HUDEP-2 (cell line): Measurements from ENCODE around the gene DLG4.
A peak's percentile ranks its signal among the peaks of the same experiment; 100 is the strongest.

ENCODE experiments used
- DNase-seq, 76 experiments: peaks; one replicate each; lab custom pipeline; 2025; ENCODE audit not compliant: unreplicated experiment in 76 of 76; lab: John Stamatoyannopoulos, UW

Gene DLG4

DNA sequence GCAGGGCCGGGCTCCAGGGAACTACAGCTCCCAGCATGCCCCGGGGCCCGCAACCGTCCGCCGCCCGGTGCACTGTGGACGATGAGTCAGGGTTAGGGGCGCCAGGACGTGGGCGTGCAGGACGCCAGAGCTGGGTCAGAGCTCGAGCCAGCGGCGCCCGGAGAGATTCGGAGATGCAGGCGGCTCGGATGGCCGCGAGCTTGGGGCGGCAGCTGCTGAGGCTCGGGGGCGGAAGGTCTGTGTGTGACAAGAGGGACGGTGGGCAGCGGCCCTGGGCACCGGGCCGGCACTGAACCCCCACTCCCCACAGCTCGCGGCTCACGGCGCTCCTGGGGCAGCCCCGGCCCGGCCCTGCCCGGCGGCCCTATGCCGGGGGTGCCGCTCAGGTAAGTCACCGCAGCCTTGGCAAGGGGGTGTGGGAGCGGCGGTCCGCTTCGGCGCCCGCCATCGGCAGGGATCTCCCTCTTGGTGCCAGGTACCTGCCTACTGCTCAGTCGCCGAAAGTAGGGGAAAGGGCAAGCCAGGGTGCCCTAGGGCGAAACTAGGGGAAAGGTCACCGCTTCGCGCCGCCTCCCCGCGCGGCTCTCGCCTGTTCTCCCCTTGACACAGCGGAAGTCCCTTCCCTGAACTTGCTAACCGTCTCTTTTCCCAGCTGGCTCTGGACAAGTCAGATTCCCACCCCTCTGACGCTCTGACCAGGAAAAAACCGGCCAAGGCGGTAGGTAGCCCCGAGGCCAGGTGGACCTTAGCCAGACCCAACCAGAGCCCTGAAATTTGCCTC, at the start of gene DLG4, which contains the start of gene ACADVL:
TSS of gene DLG4 (minus strand) at position 25 of the 781 bp plus-strand sequence.
TSS of gene ACADVL (plus strand) at position 127 of the 781 bp plus-strand sequence. CDS start at position 174, 47 bp downstream.
- peak in 65 of 76 experiments; percentile 24 to 87 (median 76) for DNase-seq

DNA sequence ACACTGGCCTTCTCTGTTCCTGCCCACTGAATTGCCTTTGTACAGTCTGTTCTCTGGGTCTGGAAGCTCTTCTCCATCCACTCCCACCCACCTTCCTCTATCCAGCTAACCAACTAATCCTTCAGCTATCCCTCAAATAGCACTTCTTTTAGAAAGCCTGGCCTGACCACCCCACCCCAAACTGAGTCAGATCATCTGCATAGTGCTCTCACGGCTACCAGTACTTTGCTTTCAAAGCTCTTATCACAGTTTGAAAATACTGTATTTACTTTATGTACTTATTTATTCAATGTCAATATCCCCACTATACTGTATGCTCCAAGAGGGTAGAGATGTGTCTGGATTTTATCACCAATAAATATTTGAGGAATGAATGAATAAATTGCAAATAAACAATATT, 47.1 kb upstream of the DLG4 start:
- DNase-seq: no peak

DNA sequence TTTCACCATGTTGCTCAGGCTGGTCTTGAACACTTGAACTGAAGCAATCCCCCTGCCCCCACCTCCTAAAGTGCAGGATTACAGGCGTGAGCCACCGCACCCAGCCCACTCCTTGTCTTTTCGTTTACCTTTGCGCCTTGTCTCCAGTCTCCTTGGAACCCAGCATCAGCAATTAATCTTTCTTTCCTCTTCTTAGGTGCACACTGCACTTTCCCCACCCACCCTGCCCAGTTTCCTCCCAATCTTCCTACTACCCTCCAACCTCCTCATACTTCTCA, 44.1 kb upstream of the DLG4 start:
- DNase-seq: no peak

DNA sequence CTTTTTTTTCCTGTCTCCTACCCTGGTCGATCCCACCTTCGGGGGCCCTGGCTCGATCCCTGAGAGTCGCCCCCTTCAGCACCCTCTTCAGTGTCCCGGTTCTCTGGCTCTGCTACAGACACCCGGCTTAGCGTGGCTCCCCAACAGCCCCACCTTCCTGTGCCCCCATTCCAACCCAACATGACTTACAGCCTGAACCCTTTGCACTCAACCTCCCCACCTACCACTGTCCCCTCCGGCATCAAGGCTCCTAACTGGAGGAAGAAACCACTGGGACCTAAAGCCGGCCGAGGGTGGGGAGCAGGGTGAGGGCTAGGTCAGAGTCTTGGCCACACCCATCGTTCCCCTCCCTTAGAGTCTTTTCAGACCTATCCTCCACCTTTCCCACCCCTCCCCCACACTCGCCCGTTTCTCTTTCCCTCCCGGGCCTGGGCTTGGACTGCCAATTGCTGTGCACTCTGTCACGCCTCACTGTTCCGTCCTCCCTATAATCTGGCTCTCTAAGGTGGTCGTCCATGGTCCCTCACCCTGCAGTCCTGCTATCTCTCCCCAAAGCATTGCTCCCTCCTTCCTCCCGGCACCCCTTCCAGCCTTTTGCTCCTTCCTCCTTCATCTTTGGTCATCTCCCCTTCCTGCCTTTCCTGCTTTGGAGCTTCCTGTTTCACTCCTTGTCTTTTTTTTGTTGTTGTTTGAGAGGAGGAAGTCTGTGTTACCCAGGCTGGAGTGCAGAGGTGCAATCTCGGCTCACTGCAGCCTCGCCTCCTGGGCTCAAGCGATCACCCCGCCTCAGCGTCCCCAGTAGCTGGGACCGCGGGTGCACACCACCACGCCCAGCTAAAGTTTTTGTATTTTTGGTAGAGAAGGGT, 43.5 kb upstream of the DLG4 start:
- DNase-seq: peak in 34 of 76 experiments; percentile 10 to 41 (median 23)

DNA sequence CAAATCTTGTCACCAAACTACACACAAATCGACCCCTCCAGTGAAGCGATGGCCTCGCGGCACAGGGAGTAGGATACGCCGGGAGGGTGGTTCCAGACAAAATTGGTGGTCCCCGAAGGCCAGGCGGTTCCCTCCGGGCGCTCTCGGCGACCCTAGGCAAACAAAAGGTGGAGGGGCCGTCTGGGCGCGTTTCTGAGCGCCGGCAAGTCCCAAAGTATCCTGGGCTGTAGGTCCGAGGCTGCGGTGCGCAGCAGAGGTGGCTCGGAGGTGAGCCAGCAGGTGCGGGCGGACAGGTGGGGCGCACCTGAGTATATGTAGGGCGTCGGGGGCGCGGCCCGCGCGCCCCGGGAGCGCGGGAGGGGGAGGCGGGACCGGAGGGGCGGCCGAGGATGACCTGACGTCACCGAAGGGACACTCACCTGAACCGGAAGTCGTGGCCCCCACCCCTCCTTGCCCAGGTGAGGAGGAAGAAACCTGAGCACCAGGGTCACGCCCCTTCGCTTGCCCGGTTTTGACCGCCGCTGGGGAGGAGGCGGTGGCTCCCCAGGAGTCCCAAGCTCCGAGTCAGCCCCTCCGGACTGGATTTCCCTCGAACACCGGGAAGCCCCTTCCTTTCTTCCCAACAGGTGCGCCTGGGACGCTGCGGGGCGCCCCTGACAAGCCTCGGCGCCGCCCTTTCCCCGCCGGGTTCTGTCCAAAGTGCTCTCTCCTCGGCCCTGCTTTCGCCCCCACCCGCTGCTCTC, 42.7 kb upstream of the DLG4 start, which contains the start of gene CLDN7:
TSS of gene CLDN7 (minus strand) at position 287 of the 743 bp plus-strand sequence. CDS start 435 bp downstream, outside the sequence.
- no peak for DNase-seq

DNA sequence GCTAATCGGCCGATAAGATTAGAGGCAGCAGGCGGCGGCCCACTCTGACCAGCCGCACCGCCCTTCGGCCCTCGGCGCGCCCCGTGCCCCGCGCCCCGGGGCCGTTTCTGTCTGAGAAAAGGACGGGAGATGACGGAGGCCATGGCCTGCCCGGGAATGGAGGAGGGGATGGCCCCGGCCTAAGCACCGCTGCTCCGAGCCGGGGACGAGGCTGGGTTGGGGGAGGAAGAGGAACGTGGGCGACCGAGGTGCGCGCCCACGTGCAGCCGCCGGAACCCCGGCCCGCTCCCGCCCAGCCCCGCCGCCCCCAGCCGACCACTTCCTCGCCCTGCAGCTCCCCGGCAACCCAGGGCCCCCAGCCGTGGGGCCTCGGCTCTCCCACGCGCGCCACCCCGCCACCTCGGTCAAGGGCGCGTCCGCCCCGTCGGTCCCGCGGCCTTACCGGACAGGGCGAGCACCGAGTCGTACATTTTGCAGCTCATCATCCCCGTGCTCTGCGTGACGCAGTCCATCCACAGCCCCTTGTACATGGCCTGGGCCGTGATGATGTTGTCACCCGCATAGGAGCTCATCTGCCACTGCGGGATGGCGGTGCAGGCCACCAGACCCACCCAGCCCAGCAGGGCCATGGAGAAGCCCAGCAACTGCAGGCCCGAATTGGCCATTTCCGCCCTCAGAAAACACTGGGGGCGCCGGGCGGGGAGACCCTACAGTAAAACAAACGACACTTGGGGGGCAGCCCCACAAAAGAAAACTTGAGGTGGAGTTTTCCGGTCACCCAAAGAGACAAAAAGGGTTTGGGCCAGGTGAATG, 41.9 kb upstream of the DLG4 start:
- peak in 6 of 76 experiments; percentile 30 to 59 (median 46) for DNase-seq

DNA sequence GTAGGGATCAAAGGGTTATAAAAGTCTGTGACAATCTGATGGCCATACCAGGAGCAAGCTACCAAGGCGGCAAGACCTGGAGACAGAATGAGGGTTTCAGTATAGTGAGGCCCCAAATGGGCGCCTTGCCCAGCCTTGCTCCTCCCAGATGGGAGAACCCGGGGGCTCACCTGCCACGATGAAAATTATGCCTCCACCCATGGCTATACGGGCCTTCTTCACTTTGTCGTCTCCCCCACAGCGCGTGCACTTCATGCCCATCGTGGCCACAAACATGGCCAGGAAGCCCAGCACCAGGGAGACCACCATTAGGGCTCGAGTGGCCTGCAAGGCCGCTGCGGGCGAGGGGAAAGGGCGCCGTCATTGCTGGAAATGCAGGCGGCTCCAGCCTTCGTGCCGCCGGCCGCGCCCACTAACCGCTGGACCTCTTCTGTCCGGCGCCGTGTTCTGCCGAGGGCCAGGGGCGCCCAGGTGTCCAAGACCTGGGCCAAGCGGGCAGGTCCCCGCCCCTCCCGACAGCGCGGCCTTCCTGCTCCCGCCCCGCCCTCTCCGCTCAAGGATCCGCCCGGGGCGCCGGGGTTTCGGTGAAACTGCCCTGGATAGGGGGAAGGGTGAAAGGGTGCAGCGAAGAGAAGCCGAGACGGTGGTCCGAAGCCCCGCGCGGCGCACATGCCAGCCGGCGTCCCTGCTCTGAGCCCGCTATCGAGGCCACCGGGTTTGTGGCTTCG, 41.2 kb upstream of the DLG4 start:
- peak in 58 of 76 experiments; percentile 6 to 70 (median 51) for DNase-seq

DNA sequence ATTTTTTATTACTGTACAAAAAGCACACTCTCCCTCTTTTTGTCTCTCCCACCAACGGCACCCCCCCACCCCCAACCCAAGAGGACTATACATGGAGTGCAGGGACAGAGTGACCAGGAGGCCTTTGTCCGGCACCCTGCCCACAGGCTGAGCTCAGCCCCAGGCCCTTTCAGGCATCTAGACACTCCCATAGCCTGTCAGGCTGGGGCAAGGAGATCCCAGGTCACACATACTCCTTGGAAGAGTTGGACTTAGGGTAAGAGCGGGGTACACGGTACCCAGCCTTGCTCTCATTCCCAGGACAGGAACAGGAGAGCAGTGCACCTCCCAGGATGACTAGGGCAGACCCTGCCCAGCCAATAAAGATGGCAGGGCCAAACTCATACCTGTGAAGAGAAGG, 40.5 kb upstream of the DLG4 start:
- DNase-seq: peak in 3 of 76 experiments; percentile 39 to 43 (median 43)

DNA sequence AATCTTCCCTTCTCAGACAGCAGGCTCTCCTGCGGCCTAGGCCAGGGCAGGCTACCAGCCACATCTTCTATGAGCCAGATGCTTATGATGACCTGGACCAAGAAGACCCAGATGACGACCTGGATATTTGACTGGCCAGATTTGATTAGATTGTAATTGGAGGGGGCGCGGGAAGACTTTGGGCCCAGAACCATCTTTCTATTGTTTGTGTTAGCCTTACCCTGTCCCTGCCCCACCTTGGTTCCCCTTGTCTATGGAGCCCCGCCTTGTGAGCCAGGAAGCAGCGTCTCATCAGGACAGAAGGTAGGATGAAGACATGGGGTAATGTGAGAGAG, 39.9 kb upstream of the DLG4 start:
- DNase-seq: no peak

DNA sequence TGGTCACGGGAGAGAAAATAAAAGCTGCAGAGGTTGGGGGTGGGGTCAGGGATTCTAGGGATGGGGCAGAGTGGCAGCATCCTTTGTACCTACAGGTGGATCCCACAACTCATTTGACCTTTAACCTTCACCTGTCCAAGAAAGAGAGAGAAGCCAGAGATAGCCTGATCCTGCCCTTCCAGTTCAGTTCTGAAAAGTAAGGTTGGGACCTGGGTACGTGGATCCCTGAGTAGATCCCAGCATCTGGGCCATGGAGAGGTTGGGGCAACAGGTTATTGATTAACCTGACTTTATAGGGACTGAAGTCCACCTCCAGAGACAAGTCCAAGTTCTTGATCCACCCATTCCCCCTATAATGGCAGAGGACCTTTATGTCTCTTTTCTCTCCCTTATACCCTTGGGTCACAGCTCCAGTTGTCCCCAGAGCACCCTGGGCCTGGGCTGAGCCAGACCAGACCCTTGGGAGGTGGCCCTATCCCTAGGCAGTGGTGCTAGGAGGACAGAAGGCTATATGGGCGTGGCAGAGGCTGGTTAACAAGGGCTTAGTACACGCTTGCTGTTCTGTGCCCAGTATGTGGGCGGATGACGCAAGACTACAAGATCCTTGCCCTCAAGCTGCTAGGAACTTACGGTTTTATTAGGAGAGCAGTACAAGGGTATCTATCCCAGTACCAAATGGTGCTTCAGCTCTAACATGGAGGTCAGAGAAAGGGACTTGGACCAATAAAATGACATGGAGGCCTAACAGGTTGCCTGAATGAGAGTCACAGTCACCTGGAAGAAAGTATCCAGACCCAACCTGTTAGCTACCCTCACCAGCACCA, 39.3 kb upstream of the DLG4 start:
- DNase-seq: peak in 63 of 76 experiments; percentile 18 to 86 (median 67)

DNA sequence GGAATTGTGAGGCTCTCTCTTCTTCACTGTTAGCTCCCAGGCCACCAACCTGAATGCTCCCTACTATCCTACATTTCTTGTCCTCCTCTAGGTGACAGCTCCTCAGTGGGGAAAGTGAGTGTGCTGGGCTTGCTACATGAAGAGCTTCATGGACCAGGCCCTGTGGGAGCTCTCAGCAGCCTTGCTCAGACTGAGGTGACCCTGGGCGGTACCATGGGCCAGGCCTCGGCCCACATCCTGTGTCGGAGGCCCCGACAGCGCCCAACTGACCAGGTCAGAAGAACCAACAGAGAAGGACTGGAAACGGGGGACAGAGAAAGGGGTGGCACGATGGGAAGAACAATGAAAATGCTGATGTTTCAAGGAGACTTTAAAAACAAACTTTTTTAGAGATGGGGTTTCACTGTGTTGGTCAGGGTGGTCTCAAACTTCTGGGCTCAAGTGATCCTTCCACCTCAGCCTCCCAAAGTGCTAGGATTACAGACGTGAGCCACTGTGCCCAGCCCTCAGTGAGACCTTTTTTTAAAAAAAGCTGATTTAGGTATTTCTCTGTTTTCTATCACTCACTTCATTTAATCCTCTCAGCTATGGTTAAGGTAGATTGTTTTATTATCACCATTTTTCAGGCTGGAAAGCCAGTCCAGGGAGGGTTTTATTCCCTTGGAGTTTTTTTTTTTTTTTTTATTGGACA, 37.3 kb upstream of the DLG4 start:
- DNase-seq: no peak

DNA sequence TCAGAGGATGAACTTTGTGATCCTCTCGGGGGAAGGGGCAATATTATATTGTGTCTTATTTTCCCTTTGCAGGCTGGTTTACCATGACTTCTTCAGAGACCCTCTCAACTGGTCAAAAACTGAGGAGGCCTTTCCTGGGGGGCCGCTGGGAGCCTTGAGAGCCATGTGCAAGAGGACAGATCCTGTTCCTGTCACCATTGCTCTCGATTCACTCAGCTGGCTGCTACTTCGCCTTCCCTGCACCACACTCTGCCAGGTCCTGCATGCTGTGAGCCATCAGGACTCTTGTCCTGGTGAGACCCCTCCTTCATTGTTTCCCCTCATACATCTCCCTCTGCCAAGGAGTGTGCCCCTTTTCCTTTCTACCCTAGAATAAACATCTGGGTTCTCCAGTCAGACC, 34.9 kb upstream of the DLG4 start:
- no peak for DNase-seq

DNA sequence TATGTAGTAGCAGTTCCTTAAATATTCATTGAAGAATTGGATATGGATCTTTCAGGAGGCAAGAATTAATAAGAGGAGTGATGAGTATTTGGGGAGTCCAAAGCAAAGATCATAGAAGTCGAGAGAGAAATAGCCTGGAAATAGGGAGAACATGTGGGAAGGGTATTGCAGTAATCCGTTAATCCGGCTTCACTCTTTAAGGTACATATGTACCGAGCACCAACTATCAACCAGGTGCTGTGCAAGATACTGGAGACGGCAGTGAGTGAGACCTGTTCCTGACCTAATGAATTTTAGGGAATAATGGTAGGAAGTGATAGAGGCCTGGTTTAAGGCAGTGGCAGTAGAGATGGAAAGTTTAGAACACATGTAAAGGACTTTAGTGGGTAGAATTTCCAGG, 33.4 kb upstream of the DLG4 start:
- DNase-seq: no peak

DNA sequence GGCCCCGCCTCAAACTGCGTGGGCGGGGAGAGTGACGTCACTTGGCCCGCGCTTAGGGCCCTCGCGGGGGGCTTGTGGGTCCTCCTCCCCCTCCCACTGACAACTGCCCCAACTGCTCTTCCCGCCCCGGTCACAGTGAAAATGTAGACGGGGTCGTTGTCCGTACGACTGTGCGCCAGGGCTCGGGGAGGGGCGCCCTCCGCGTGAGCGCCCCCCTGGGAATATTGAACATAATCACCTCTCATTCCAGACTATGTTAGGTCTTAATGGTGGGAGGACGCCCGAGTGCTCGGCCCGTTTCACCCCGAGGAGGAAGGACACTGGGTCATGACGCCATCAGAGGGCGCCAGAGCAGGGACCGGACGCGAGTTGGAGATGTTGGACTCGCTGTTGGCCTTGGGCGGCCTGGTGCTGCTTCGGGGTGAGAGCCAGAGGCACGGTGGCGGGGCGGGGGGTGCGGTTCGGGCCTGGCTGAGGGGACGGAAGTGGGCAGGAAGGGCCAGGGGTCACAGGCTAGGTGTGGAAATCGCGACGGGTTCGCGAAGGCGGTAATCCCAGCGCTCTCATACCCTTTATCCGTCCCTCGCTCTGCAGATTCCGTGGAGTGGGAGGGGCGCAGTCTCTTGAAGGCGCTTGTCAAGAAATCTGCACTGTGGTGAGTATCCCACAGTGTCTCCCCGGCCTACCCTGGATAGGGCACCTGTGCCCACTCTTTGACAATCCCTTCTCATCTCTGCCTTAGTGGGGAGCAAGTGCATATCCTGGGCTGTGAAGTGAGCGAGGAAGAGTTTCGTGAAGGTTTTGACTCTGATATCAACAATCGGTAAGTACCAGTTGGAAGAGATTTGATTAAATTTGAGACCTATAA, 32.8 kb upstream of the DLG4 start, which contains the start of gene ELP5:
TSS of gene ELP5 (plus strand) at position 40 of the 868 bp plus-strand sequence. CDS start at position 376, 336 bp downstream.
- peak in 71 of 76 experiments; percentile 43 to 96 (median 84) for DNase-seq

DNA sequence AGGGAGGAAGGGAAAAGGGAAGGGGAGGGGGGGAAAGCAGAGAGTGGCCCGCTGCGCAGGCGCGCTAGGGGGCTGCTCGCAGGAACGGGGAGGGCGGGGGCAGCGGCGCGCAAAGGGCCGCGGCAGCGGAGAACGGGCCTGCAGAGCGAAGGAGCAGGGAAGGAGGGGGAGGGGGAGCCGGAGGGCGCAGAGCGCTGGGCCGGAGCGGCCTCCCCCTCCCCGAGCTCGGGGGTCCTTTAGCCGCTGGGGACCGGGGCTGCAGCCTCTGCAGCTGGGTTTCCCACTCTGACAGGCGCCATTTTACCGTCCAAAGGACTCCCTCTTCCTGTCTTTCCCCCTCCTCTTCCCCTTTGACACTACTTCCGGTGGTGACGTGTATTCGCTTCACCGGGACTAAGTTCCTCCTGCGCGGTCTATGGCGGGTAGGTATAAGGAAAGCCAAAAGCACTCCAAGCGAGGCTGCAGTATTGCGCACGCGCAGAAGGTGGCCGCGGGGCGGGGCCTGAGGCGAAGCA, 32.1 kb upstream of the DLG4 start, which contains the start of gene CTDNEP1:
TSS of gene CTDNEP1 (minus strand) at position 74 of the 515 bp plus-strand sequence. CDS start 438 bp downstream, outside the sequence.
- peak in 73 of 76 experiments; percentile 68 to 99 (median 96) for DNase-seq
